GM23338 (cell line): ENCODE measurements around the gene SASH3. TPM values are rescaled to one million over a fixed set of nuclear protein-coding genes. Genes with fewer than 3 reads are reported as not detected.

Experiments used
- ATAC-seq: fragments of 200-7000 bp; cut with Tn5 transposase; 3 replicates; pipeline ENCODE4 v1.9.1; 2020
- DNase-seq: peaks from one replicate; pipeline ENCODE4 v3.0.0-alpha.2; 2015; ENCODE audit warnings: low spot score
- H2AFZ ChIP-seq: fragments of 200-600 bp; sonication (generic); 2 replicates; pipeline ENCODE4 v1.8.0; 2016; ENCODE audit warnings: antibody characterized with exemption, mild to moderate bottlenecking, moderate library complexity
- H3F3A ChIP-seq: fragments of 200-600 bp; sonication (generic); replicated peaks from 2 replicates; pipeline ENCODE4 v1.8.0; 2017; ENCODE audit warnings: antibody characterized with exemption, mixed run types, low read depth
- H3K27ac ChIP-seq: fragments of 200-600 bp; sonication (generic); 2 replicates; pipeline ENCODE4 v1.6.1; 2016; ENCODE audit warnings: low read depth
- H3K27me3 ChIP-seq: fragments of 200-600 bp; sonication (generic); 2 replicates; pipeline ENCODE4 v1.8.0; 2016; ENCODE audit warnings: mild to moderate bottlenecking, mixed run types, moderate library complexity; ENCODE audit not compliant: insufficient read depth
- H3K36me3 ChIP-seq: fragments of 200-600 bp; sonication (generic); 2 replicates; pipeline ENCODE4 v1.8.0; 2016; ENCODE audit warnings: mild to moderate bottlenecking; ENCODE audit not compliant: insufficient read depth
- H3K4me1 ChIP-seq: fragments of 200-600 bp; sonication (generic); 2 replicates; pipeline ENCODE4 v1.8.0; 2016; ENCODE audit warnings: mild to moderate bottlenecking, moderate library complexity; ENCODE audit not compliant: insufficient read depth
- H3K4me2 ChIP-seq: fragments of 200-600 bp; sonication (generic); 2 replicates; pipeline ENCODE4 v1.7.1; 2017; ENCODE audit warnings: mixed run types
- H3K4me3 ChIP-seq: fragments of 200-600 bp; sonication (generic); 2 replicates; pipeline ENCODE4 v1.6.1; 2016; ENCODE audit warnings: mixed run types
- H3K79me2 ChIP-seq: fragments of 200-600 bp; sonication (generic); replicated peaks from 2 replicates; pipeline ENCODE4 v1.8.0; 2017; ENCODE audit warnings: mild to moderate bottlenecking; ENCODE audit not compliant: insufficient read depth
- H3K9me2 ChIP-seq: fragments of 200-600 bp; sonication (generic); 2 replicates; pipeline ENCODE4 v1.8.0; 2017; ENCODE audit not compliant: insufficient read depth
- H4K20me1 ChIP-seq: fragments of 200-600 bp; sonication (generic); replicated peaks from 2 replicates; pipeline ENCODE4 v1.8.0; 2017; ENCODE audit warnings: mild to moderate bottlenecking; ENCODE audit not compliant: insufficient read depth
- H3K27ac Mint-ChIP-seq: 2 replicates; pipeline ENCODE4 v1.8.0; 2020; ENCODE audit warnings: inconsistent platforms, mild to moderate bottlenecking, moderate library complexity, mixed read lengths
- H3K27me3 Mint-ChIP-seq: 3 replicates; pipeline ENCODE4 v1.8.0; 2022; ENCODE audit warnings: low read depth, mild to moderate bottlenecking, moderate library complexity, mixed read lengths, inconsistent platforms; ENCODE audit not compliant: insufficient read depth, poor library complexity
- H3K36me3 Mint-ChIP-seq: 3 replicates; pipeline ENCODE4 v1.8.0; 2021; ENCODE audit warnings: low read depth, mild to moderate bottlenecking, inconsistent platforms, moderate library complexity, mixed read lengths
- H3K4me1 Mint-ChIP-seq: 3 replicates; pipeline ENCODE4 v1.8.0; 2020; ENCODE audit warnings: mild to moderate bottlenecking, inconsistent platforms, mixed read lengths
- H3K4me3 Mint-ChIP-seq: 3 replicates; pipeline ENCODE4 v1.8.0; 2021; ENCODE audit warnings: moderate library complexity, mild to moderate bottlenecking, inconsistent platforms, mixed read lengths
- H3K9me3 Mint-ChIP-seq: 3 replicates; pipeline ENCODE4 v1.8.0; 2020; ENCODE audit warnings: moderate library complexity, mild to moderate bottlenecking, inconsistent platforms, mixed read lengths
- CREB1 ChIP-seq: fragments of 250-450 bp; sonication (Bioruptor Pico); IDR thresholded peaks from 2 replicates; pipeline ENCODE4 v1.5.0; 2020; ENCODE audit warnings: low read depth, mild to moderate bottlenecking, moderate library complexity
- EZH2 ChIP-seq: fragments of 200-600 bp; sonication (generic); IDR thresholded peaks from one replicate; pipeline ENCODE4 v1.8.0; 2017; ENCODE audit warnings: antibody characterized with exemption, mild to moderate bottlenecking, low read depth; ENCODE audit not compliant: unreplicated experiment
- EZH2phosphoT487 ChIP-seq: fragments of 200-600 bp; sonication (generic); IDR thresholded peaks from one replicate; pipeline ENCODE4 v1.8.1; 2018; ENCODE audit warnings: antibody characterized with exemption; ENCODE audit not compliant: unreplicated experiment
- JUNB ChIP-seq: IDR thresholded peaks from one replicate; pipeline ENCODE4 v1.6.1; 2016; ENCODE audit warnings: antibody characterized with exemption; ENCODE audit not compliant: unreplicated experiment
- NANOG ChIP-seq: IDR thresholded peaks from 2 replicates; pipeline ENCODE4 v1.6.1; 2016; ENCODE audit warnings: antibody characterized with exemption, borderline replicate concordance
- POLR2AphosphoS5 ChIP-seq: IDR thresholded peaks from 2 replicates; pipeline ENCODE4 v1.6.1; 2016; ENCODE audit warnings: antibody characterized with exemption, low read depth
- STAT1 ChIP-seq: IDR thresholded peaks from one replicate; pipeline ENCODE4 v1.6.1; 2016; ENCODE audit warnings: antibody characterized with exemption; ENCODE audit not compliant: unreplicated experiment
- ZNF114 ChIP-seq: fragments of 250-450 bp; sonication (Bioruptor Pico); IDR thresholded peaks from 2 replicates; pipeline ENCODE4 v1.5.0; 2020; ENCODE audit warnings: mild to moderate bottlenecking, moderate library complexity
- ZNF331 ChIP-seq: fragments of 250-450 bp; sonication (Bioruptor Pico); IDR thresholded peaks from 2 replicates; pipeline ENCODE4 v1.5.0; 2020; ENCODE audit warnings: low read depth, mild to moderate bottlenecking, moderate library complexity
- polyA plus RNA-seq: library from polyadenylated mRNA; unstranded; fragments of >200 nt; fragmentation: Nextera tagmentation; extraction: Ambion mirVana; gene quantifications from 2 replicates; pipeline ENCODE4 v1.2.1, GENCODE V29; 2016
- total RNA-seq: library from RNA; depleted of rRNA; stranded (reverse); fragments of >200 nt; shearing (Covaris generic); gene quantifications from 2 replicates; pipeline ENCODE4 v1.2.3, GENCODE V29; 2014
- TF ChIP-seq, protein P1 (sequence below): fragments of 250-450 bp; sonication (Bioruptor Pico); IDR thresholded peaks from 2 replicates; pipeline ENCODE4 v1.5.0; 2020; ENCODE audit warnings: mild to moderate bottlenecking, moderate library complexity
- TF ChIP-seq, protein P2 (sequence below), 2 experiments: fragments of 200-600 bp in 1 of 2; sonication (generic) in 1 of 2; conservative IDR thresholded peaks; 2 replicates each; pipeline versions ENCODE4 v1.5.1 to v1.6.1; 2016 to 2017; ENCODE audit warnings: antibody characterized with exemption in 2 of 2, low read depth in 2 of 2, mild to moderate bottlenecking in 2 of 2, moderate library complexity in 1 of 2
- TF ChIP-seq, protein P3 (sequence below): IDR thresholded peaks from 2 replicates; pipeline ENCODE4 v1.6.1; 2016; ENCODE audit warnings: antibody characterized with exemption
- TF ChIP-seq, protein P4 (sequence below): IDR thresholded peaks from one replicate; pipeline ENCODE4 v1.6.1; 2018; ENCODE audit warnings: antibody characterized with exemption; ENCODE audit not compliant: unreplicated experiment

Gene SASH3
- total and polyA plus RNA-seq, 2 experiments from 2014 or later, result 0.18 TPM; not detected in 1

DNA sequence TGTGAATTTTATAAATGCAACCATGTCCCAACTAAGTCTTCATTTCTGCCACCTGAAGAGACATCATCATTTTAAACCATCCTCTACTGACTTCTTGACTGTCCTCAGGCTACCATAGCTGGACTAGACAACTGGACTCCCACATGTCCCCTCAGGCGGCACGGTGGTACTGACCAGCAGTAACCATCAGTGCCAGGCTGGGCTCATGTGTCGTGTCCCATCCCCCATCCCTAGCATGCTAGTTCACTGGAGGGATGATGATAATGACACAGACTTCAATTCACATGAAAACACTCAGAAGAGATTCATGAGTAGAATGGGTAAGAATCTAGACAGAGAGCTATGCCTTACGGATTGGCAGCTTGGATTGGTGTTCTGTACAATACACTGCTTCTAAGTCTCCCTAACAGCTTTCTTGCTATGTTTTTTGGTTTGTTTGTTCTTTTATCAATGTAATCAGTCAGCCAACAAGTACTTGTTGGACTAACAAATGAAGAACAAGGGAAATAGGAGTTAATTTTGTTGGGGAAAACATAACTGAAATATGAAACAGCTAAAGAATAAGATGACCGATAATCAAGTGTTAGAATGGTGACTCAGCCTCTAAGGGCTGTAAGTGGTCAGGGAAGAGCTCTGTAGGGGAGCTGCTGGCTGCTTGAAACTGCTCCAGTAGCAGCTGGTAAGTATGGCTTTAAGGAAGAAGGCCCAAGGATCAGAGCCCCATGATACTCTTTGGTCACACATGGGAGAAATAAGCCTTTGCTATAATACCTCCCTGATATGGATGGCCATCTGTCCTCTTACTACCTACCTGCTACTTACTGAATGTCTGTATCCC lies 53.6 kb downstream of the SASH3 start:
- Histone ChIP-seq H3K4me2 (no peak overlapping the region), H3F3A (no peaks in the 10 kb centered on the region), H3K36me3 (no peaks in the 10 kb centered on the region), H3K9me2 (no peaks in the 10 kb centered on the region), H3K4me1 (no peaks in the 10 kb centered on the region), H3K27me3 (no peaks in the 10 kb centered on the region), H3K27ac (no peak overlapping the region), H3K4me3 (no peak overlapping the region), H3K79me2 (peaks cover 9% of the 10 kb centered on the region; the same call in 1 of the 2 replicates), H4K20me1 (no peaks in the 10 kb centered on the region; the same call in 1 of the 2 replicates), H2AFZ (no peak overlapping the region)
- no peaks in the 10 kb centered on the region for H3K9me3 Mint-ChIP-seq
- H3K4me1 Mint-ChIP-seq, result no peaks in the 10 kb centered on the region
- DNase-seq (no peak), ATAC-seq (no peak)
- H3K4me3 Mint-ChIP-seq, result no peak overlapping the region
- H3K36me3 Mint-ChIP-seq, result peaks cover 16% of the 10 kb centered on the region
- no peak overlapping the region for H3K27ac Mint-ChIP-seq
- H3K27me3 Mint-ChIP-seq, result peaks cover 4% of the 10 kb centered on the region
- TF ChIP-seq CREB1 (CRISPR knock-in tag) (no peak), JUNB (no peak), EZH2 (no peak), STAT1 (no peak), POLR2AphosphoS5 (no peak), ZNF331 (CRISPR knock-in tag) (no peak), ZNF114 (CRISPR knock-in tag) (no peak), EZH2phosphoT487 (no peak), NANOG (no peak)
- TF ChIP-seq, protein P1, sequence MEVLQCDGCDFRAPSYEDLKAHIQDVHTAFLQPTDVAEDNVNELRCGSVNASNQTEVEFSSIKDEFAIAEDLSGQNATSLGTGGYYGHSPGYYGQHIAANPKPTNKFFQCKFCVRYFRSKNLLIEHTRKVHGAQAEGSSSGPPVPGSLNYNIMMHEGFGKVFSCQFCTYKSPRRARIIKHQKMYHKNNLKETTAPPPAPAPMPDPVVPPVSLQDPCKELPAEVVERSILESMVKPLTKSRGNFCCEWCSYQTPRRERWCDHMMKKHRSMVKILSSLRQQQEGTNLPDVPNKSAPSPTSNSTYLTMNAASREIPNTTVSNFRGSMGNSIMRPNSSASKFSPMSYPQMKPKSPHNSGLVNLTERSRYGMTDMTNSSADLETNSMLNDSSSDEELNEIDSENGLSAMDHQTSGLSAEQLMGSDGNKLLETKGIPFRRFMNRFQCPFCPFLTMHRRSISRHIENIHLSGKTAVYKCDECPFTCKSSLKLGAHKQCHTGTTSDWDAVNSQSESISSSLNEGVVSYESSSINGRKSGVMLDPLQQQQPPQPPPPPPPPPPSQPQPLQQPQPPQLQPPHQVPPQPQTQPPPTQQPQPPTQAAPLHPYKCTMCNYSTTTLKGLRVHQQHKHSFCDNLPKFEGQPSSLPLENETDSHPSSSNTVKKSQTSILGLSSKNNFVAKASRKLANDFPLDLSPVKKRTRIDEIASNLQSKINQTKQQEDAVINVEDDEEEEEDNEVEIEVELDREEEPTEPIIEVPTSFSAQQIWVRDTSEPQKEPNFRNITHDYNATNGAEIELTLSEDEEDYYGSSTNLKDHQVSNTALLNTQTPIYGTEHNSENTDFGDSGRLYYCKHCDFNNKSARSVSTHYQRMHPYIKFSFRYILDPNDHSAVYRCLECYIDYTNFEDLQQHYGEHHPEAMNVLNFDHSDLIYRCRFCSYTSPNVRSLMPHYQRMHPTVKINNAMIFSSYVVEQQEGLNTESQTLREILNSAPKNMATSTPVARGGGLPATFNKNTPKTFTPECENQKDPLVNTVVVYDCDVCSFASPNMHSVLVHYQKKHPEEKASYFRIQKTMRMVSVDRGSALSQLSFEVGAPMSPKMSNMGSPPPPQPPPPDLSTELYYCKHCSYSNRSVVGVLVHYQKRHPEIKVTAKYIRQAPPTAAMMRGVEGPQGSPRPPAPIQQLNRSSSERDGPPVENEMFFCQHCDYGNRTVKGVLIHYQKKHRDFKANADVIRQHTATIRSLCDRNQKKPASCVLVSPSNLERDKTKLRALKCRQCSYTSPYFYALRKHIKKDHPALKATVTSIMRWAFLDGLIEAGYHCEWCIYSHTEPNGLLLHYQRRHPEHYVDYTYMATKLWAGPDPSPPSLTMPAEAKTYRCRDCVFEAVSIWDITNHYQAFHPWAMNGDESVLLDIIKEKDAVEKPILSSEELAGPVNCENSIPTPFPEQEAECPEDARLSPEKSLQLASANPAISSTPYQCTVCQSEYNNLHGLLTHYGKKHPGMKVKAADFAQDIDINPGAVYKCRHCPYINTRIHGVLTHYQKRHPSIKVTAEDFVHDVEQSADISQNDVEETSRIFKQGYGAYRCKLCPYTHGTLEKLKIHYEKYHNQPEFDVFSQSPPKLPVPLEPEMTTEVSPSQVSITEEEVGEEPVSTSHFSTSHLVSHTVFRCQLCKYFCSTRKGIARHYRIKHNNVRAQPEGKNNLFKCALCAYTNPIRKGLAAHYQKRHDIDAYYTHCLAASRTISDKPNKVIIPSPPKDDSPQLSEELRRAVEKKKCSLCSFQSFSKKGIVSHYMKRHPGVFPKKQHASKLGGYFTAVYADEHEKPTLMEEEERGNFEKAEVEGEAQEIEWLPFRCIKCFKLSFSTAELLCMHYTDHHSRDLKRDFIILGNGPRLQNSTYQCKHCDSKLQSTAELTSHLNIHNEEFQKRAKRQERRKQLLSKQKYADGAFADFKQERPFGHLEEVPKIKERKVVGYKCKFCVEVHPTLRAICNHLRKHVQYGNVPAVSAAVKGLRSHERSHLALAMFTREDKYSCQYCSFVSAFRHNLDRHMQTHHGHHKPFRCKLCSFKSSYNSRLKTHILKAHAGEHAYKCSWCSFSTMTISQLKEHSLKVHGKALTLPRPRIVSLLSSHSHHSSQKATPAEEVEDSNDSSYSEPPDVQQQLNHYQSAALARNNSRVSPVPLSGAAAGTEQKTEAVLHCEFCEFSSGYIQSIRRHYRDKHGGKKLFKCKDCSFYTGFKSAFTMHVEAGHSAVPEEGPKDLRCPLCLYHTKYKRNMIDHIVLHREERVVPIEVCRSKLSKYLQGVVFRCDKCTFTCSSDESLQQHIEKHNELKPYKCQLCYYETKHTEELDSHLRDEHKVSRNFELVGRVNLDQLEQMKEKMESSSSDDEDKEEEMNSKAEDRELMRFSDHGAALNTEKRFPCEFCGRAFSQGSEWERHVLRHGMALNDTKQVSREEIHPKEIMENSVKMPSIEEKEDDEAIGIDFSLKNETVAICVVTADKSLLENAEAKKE (CRISPR knock-in tag), result no peak
- TF ChIP-seq, protein P2, sequence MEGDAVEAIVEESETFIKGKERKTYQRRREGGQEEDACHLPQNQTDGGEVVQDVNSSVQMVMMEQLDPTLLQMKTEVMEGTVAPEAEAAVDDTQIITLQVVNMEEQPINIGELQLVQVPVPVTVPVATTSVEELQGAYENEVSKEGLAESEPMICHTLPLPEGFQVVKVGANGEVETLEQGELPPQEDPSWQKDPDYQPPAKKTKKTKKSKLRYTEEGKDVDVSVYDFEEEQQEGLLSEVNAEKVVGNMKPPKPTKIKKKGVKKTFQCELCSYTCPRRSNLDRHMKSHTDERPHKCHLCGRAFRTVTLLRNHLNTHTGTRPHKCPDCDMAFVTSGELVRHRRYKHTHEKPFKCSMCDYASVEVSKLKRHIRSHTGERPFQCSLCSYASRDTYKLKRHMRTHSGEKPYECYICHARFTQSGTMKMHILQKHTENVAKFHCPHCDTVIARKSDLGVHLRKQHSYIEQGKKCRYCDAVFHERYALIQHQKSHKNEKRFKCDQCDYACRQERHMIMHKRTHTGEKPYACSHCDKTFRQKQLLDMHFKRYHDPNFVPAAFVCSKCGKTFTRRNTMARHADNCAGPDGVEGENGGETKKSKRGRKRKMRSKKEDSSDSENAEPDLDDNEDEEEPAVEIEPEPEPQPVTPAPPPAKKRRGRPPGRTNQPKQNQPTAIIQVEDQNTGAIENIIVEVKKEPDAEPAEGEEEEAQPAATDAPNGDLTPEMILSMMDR (conservative IDR thresholded peaks at IDR 0.05; ENCODE audit: low read depth in 2 of 2), result no peak
- TF ChIP-seq, protein P3, sequence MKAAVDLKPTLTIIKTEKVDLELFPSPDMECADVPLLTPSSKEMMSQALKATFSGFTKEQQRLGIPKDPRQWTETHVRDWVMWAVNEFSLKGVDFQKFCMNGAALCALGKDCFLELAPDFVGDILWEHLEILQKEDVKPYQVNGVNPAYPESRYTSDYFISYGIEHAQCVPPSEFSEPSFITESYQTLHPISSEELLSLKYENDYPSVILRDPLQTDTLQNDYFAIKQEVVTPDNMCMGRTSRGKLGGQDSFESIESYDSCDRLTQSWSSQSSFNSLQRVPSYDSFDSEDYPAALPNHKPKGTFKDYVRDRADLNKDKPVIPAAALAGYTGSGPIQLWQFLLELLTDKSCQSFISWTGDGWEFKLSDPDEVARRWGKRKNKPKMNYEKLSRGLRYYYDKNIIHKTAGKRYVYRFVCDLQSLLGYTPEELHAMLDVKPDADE, result no peak
- TF ChIP-seq, protein P4, sequence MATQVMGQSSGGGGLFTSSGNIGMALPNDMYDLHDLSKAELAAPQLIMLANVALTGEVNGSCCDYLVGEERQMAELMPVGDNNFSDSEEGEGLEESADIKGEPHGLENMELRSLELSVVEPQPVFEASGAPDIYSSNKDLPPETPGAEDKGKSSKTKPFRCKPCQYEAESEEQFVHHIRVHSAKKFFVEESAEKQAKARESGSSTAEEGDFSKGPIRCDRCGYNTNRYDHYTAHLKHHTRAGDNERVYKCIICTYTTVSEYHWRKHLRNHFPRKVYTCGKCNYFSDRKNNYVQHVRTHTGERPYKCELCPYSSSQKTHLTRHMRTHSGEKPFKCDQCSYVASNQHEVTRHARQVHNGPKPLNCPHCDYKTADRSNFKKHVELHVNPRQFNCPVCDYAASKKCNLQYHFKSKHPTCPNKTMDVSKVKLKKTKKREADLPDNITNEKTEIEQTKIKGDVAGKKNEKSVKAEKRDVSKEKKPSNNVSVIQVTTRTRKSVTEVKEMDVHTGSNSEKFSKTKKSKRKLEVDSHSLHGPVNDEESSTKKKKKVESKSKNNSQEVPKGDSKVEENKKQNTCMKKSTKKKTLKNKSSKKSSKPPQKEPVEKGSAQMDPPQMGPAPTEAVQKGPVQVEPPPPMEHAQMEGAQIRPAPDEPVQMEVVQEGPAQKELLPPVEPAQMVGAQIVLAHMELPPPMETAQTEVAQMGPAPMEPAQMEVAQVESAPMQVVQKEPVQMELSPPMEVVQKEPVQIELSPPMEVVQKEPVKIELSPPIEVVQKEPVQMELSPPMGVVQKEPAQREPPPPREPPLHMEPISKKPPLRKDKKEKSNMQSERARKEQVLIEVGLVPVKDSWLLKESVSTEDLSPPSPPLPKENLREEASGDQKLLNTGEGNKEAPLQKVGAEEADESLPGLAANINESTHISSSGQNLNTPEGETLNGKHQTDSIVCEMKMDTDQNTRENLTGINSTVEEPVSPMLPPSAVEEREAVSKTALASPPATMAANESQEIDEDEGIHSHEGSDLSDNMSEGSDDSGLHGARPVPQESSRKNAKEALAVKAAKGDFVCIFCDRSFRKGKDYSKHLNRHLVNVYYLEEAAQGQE, result no peak
